Fibroblast of skin of abdomen (primary cell): ENCODE results near the gene P3H2.

Source experiments
- DNase-seq: peaks from one replicate; pipeline ENCODE4 v3.0.0-alpha.2; 2013

Gene P3H2

GRCh38 chr3:189941679-189942078 is 179.0 kb downstream of the P3H2 start:
- peak; percentile 55 for DNase-seq

DNA sequence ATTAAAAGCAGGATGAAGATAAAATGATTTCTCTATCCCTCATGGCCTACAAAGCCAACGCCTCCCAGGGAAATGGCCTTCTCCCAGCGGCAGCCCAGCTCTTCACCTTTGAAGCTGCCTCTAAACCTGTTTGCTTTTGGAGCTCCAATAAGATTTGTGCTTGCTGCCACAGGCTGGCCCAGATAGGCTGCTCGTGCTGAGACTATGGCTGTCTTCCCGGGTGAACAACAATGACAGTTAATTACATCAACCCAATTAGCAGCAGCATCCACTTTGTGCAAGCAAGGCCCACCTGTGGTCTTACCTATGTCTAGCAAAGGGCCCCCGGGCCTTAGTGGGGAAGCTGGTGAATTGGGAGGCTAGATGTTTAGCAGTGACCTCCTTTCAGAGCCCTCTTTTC is 179.6 kb downstream of the P3H2 start:
- DNase-seq: no peak

- peak; percentile 97 for DNase-seq
These were observed 183.2 kb downstream of the P3H2 start for GRCh38 chr3:189937302-189938127.

DNA sequence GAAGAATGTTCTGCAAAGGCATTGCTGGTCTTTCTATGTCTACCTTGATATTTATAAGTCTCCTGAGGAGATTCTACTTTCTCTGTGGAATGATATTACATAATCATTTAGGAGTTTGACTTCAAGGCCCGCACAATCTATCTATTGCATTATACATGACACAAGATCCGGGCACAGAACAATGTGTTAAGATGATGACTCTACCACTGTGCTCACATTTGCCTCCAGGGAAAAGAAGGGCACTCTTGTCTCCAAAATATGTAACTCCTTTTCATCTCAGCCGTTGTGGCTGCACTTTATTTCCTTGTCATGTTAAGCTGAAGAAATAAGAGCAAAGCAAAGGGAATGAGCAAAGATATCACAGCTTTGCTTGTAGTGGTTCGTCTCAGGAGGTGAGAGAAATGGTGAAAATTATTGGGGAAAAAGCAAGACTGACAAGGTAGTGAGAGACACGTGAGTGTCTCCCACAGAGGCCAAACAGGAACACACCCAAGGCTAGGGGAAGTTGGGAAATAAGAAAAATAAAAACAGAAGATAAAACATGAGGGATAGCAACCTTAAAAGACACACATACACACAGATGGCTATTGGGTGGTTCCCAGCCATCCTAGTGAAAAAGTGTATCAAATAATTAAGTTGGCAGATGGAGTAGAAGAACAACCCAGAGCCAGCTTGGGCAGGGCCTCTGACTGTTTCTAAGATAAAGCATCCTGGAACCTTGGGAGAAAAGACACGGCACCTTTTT is 184.3 kb downstream of the P3H2 start:
- no peak for DNase-seq

GRCh38 chr3:189927975-189928895 is 192.5 kb downstream of the P3H2 start:
- no peak for DNase-seq

DNA sequence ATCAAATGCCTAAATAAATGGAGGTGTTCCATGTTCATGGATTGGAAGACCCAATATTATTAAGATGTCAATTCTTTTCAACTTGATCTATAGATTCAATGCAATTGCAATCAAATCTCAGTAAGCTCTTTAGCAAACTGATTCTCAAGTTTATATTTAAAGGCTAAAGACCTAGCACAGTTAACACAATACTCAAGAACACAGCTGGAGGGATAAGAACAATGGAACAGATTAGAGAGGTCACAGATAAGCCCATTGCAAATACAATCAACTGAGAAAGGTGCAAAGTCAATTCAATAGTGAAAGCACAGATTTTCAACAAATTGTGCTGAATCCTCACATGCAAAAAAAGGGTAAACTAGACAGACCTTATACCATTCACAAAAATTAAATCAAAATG is 198.9 kb downstream of the P3H2 start:
- no peak for DNase-seq

DNA sequence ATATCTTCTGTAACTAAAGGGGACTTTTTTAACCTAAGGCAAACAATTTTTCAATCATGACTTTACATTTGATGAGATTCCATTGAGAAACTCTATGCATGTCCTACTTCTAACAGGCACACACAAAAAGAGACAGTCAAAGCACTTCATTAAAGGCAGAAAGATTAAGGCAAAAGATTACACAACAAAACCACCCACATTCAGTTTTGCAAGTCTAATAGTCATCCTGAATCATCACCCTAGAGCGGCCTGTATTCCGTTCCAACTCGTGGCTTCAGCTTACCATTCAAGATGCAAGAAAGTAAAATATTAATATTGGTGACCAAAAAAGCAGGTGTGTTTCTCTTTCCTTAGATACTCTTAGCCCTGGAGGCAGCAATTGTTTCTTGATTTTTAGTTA is 205.9 kb downstream of the P3H2 start:
- peak; percentile 90 for DNase-seq

DNA sequence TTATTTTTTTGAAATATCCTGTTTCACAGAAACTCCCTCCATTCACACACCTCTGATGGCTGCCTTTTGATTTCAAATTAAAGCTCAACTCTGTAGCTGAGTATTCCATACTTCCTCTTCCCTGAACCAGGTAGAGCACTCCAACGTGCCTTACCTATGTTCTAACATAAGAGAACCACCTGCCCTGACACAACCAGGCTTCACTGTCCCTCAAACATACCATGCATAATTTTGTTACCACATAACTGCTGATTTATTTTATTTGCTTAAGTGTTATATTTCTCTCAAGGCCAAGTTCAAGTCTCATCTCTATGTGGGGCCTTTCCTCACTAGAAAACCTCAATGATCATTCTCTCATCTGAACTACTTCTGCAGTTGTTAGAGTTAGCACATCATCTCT is 209.7 kb downstream of the P3H2 start:
- DNase-seq: no peak

DNA sequence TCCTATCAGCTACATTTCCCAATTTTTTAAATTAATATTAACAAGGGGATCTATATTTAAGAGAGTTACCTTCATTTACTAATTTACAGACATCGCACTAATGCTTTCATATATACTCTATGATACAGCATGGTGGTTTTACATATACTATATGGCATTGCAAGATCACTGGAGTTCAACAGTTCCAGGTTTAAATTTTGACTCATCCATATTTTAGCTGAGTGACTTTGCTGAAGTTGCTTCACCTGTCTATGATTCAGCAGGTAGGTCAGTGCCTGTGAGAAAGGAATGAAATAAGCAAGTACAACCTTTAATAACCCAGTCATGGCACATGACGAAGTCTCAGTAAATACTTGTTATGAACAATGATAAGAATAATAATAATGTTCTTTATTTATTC is 211.1 kb downstream of the P3H2 start:
- no peak for DNase-seq

DNA sequence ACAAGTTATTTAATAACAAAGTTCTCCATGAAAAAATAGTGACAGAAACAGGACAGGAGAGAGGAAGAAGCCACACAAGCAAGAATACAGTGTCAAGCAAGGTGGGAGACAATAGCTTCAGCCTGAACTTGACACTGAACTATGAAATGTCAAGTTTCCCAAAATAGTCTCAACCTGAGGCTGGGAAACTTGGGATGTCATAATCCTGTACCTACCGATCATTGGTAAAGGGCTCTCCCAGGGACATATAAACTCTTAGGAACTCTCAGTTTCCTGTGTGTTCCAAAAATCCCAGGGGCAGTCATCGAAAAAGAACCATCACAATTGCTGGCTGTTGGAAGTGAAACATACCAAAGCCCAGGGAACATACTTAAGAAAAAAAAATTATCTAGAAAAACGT is 211.6 kb downstream of the P3H2 start:
- DNase-seq: no peak

DNA sequence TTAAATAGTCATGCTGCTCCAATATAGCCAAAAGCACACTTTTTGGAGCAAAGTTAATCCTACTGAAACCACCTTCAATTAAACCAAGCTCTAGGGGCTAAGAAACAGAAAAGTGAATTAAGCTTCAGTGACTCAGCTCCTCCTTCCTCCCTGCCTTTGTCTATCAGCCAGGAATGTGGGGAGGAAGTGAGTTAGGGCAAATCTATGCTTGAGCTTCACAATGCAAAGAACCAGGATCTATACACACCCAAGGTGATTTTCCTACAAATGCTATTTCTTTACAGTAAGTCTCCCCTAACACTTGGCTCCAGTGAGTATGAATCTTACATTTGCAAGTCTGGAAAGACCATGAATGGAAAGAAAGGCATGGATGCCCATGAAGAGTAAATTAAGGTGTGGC is 212.1 kb downstream of the P3H2 start:
- peak; percentile 85 for DNase-seq

DNA sequence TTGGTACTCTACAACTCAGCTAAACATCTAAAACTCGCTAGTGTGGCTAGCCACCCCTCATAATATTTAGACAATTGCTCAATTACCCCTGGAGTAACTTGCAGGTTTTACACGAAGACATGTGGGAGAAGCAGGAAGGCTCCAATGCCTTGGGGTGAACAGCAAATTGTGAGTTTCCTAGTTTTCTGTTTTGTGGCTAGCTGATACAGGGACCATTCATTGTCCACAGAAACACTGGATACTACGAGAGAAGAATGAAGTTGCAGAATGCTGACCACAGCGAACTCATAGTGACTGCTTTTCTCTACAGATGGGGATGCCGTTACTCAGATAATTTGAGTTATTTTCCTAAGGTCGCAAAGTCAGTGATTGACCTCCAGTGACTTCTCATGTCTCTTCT is 212.9 kb downstream of the P3H2 start:
- DNase-seq: no peak
